HTR-8/SVneo (cell line): Measurements from ENCODE around the gene ANO4.
A peak's percentile ranks its signal among the peaks of the same experiment; 100 is the strongest.
"Not testable (repeated sequence)": the region's sequence is repeated elsewhere in the genome, so short reads cannot be mapped to it uniquely, and the experiment has no call there.

Source experiments
- DNase-seq: peaks from one replicate; pipeline ENCODE4 v3.0.0; 2011; ENCODE audit warnings: low spot score, mixed read lengths; ENCODE audit not compliant: insufficient read length
- FAIRE-seq: peaks from 2 replicates; lab custom pipeline; 2011; peaks lifted over from hg19 to GRCh38; lab: Jason Lieb, UNC

ANO4 gene

DNA sequence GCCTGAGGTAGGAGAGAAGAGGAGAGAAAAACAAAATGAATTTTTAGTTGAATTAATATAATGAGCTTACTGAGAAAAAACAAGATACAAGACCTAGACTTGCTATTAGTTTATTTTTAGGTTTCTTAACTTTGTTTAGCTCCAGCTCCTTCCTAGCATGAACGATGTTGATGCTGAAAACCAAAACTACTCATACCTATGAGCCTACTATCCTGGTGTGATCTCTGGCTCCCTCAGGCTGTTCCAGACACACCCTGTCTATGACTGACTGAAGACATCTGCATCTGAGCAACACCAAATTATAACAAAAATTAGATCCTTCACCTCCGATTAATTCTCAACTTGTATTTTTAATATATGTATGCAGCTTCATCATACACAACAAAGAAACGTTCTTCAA lies 225.1 kb downstream of the ANO4 start:
- FAIRE-seq (no peak), DNase-seq (no peak)

DNA sequence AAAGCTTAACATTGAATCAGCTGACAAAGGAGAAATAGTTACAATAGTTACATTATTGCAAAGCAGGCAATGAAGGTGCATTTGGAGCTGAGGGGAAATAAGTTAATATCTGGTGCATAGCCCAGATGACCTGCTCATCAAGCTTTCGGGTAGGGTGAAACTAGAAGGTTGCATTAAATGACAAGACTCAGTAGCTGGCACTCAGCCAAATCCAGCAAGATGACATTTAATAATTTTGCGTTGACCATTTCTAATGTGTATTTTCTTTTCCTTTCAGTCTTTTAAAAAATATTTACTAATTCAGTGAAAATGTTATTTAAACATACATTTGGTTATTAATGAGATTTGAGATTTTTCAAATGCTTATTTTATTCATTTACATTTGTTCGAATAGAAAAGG lies 226.9 kb downstream of the ANO4 start:
- DNase-seq = no peak
- no peak for FAIRE-seq

DNA sequence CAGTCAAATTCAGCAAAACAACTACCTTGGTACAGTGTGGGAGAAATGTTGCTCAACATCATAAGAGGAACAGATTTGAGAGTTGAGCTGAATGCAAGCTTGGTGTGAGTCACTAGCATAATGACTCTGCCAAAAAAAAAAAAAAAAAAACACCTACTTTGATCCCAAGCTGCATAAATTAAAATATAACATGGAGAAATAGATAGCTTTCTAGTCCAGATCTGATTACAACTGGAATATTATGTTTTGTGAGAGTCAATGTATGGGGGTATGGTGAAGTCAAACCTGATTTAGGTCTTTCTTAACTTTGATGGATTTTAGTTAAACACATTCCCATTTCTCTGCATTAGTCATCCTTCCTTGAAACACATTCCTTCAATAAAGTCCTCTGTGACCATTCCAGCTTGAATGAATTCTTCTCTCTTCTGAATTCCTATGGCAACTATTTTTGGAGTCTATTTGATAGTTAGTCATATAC lies 227.4 kb downstream of the ANO4 start:
- FAIRE-seq (no peak), DNase-seq (peak; percentile 54)

DNA sequence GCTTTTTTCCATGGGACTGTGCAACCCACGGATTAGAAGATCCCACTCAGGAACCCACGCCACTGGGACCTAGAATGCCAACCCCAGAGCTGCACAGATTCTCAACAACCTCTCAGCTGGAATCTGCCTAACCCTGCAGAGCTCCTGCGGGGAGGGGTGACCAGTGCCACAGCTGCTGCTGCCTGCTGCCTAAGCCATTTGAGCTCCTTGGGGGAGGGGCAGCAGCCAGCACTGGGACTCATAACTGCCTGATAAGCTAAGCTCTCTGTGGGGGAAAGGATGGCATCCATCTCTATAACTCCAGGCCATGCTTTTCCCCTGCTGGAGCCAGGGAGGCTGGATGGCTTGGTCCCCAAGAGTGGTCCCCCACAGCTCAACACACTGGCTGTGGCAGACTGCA lies 232.6 kb downstream of the ANO4 start:
- DNase-seq (no peak), FAIRE-seq (no peak)

DNA sequence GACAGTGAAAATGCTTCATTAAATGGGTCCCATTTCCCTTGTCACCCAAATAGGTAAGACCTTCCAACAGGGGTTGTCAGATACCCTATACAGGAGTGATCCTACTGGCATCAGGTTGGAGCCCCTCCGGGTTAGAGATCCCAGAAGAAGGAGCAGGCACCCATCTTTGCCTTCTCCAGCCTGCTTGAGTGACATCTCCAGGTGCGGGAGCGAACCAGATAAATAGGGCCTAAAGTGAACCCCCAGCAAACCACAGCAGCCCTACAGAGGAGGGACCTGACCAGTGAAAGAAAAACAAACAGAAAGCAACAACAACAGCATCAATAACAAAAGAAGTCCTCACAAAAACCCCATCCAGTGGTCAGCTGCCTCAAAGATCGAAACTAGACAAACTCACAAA lies 233.2 kb downstream of the ANO4 start:
- FAIRE-seq = no peak
- no peak for DNase-seq

DNA sequence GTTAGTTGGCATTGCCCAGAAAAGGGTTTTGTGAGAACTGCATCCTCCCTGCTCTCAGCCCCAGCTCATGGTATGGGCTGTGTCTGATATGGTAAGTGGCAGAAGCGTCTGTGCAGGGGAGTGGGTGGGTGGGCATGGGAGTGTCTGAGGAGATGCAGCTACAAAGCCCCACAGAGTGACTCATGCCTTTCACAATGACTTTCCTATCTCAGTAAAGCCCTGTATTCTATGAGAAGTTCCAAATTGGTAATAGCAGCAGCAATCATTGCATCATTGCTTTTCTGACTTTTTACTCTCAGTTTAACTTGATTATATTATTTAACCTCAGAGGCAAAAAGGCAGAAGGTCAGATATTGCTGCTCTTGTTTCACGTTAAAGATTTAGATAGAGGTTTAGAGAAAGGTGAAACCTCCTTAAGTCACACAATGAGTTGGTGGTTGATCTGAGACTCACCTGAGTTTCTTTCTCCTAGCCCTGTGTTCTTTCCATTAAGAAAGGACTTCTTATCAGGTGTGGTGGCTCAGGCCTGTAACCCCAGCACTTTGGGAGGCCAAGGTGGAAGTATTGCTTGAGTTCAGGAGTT lies 243.8 kb downstream of the ANO4 start:
- FAIRE-seq (no peak), DNase-seq (no peak)

DNA sequence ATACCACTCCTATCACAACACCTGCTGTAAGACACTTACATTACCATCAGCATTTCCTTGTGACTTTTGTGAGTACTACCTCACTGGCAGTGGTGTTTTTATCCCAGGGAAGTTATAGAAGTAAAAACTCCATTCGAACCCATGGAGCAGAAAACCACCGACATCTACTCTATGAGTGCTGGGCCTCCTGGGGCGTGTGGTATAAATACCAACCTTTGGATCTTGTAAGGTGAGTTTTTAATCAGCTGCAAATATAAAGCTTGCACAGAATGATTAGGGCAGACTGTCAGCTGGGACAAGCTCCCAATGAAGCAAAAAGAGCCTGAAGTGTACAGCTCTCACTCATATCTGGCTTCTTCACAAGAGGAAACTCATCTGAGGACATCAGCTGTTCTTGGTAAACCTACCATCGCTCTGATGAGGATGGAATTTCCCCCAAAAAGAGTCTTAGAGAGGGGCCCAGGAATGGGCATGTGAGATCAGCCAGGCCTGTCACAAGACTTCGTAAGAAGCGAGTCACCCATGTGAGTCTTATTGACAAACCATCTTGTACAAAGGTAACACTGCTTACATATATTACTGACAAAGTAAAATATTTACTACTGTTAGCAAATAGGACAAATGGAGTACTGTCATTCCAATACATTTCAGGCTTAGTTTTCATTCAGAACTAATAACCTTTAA lies 245.4 kb downstream of the ANO4 start:
- FAIRE-seq = no peak
- no peak for DNase-seq

DNA sequence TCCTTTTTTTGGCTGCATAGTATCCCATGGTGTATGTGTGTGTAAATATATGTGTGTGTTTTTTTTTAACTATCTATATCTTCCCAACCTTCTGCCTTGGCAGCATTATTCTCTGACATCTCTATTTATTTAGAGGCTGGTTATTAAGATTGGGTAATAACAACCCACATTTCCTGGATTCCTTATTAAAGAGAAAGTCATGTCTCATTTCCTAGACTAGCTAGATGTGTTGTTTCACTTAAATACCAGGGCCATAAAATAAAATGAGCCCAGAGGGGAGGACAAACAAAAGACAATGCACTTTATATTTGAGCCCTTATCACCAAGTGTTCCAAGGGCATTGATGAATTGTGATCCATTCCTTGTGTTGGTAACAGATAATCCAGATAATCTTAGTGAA lies 246.4 kb downstream of the ANO4 start:
- DNase-seq = no peak
- no peak for FAIRE-seq

DNA sequence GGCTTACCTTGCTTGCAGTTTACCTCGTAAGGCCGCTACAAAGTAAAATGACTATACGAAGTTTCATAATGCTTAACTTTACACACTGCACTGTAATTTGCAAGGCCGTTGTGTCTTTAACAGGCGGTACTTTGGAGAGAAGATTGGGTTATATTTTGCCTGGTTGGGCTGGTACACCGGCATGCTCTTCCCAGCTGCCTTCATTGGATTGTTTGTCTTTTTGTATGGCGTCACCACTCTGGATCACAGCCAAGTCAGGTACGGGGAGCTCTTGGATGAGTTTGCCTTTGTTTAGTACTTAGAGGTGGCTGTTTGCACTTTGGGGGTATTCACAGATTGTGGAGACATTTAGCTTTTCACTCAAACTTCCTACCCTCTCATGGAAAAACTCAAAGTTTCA lies 247.6 kb downstream of the ANO4 start:
- FAIRE-seq (no peak), DNase-seq (no peak)

DNA sequence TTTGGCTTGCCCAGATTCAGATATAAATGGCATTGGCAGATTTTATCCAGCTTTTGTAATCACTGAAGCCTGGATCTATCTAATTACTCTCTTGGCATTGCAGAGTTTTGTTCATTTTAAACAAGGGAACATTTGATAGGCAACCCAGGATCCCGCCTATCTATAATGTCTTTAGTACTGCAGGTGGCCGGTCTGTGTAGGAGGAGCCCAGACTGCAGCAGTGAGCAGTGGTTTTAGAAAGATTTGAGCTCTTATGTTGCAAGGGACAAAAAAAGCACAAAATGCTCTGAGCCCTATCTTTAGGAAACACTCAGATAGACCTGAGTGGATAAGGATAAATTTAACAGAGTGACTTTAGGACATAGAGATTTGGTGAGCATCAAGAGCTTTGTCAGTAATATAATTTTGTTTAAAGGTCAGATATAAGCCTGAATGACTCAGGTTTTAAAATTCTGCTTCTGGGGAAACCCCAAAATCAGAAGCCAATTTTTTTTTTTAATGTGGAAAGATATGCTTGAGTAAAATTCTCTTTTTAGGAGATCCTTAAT lies 250.0 kb downstream of the ANO4 start:
- FAIRE-seq = no peak
- DNase-seq = no peak

DNA sequence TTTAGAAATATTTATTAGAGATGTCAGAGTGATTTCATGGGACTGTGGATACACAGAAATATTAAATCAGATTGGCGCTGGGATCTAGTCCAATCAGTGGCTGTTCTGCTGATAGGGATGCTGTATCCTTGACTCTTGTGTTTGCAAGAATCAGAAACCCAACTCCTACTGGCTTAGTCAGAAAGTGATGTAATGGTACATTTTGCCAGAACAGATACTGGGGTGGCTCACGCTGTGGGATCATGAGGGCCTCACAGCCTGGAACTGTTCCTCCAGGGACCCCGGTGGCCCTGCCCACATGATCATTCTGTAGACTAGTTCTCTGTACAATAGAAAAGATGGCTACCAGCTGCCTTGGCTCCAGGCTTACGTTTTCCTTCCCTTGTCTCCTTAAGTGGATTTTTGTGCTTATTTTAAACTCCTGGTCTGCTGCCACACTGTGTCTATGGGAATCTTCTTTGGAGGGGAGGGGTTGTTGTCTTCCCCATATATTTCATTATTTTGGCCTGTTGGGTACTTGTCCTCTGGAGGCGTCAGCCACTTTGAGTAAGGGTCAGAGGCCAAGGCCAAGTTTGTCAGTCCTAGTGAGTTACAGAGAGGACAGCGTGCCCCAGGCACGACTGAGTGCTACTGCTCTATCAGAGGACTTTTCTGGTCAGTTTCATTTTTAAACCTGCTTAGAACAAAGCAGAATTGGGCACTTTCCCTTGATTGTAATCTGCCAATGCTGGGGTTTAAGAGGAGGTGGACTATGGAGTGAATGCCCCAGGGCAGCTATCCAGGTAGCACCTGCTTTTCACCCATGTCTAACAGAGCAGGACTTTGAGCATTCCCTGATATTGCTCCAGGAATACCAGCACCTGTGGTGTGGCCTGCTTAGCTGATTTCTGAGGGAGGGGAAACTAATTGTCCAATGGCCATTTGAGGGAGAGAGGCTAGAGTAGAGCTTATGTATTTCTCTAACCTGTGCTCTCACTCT lies 251.2 kb downstream of the ANO4 start:
- DNase-seq = no peak
- peak; percentile 13 for FAIRE-seq

DNA sequence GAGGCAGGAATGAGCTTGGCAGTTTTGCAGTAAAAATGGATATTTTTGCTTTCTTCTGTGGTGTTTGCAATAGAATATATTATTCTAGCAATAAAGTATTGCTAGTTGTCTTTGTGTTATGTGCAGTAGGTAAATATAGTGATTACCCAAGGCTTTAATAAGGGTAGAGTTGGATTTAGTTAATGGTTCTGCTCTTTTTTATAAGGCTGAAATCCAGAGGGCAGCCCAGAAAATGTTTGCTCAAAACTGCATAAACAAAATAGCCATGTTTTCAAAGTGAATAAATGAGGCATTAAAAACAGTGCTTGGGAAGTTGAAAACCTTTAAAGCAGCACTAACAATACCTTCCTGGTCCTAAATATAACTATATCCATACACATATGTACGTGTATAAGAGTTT lies 253.1 kb downstream of the ANO4 start:
- DNase-seq = no peak
- FAIRE-seq = no peak

DNA sequence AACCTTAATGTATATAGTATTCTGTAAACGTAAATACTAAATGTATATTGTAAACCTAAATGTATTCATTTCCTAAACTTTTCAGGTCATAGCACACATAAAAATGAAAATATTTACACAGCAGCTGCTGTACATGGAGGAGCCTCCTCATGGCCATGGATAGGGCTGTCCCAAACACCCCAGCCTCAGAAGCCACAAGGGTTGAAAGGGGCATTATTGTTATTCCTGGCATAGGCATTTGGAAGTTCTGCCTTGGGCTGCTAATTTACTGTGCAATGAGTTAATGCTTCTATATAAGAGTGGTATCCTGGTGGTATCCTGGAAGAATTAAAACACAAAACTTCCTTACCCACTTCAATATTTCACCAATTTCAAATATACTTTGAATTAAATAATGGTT lies 256.1 kb downstream of the ANO4 start:
- FAIRE-seq = no peak

DNA sequence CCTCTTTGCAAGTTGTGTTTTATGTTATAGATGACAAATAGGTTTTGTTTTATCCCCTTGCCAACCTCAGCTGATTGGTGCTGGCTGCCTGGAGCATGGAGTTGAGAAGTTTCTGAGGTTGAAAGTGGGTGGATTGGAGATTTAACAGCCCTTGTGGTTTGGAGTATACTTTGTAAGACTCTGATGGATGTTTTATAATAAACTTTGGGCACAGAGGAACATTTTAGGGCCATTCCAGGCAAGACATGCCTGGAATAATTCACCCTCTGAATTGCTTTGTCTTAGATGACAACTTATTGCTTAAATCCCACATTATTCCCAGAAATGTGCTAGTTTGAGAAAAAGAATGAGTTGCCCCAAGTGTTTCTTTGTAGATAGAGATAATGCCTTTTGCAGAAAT lies 256.6 kb downstream of the ANO4 start:
- FAIRE-seq (no peak), DNase-seq (no peak)

More for the DNA sequence above, 256.1 kb downstream of the ANO4 start:
- no peak for DNase-seq

DNA sequence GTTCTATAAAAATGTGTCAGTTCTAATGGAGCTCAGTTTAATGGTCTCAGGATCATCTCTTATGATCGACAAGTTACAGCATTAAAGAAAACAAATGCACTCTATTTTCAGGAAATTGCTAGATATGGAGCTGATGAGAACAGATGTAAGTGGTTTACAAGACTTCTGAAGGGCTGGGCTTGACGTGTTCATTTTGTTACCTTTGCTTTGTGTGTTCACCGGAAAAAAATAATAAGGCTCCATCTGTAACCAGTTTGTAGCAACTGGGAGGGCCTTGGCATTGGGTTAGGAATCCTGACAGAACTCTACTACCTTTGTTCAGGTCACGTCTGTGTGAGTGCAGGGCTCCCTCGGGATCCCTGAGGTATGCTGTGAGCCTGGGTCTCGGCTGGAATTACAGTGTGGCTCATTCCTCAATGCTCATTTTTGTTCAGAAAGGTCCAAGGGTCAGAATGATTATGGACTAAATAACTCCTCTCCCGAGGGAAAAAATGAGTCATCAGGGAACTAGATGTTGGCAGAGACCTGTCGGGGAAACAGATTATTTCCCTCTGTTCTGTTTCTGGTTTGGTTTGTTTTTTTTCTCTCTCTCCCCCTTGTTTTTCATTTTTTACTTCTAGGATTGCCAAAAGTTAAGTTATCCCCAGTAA lies 257.4 kb downstream of the ANO4 start:
- peak; percentile 62 for DNase-seq

DNA sequence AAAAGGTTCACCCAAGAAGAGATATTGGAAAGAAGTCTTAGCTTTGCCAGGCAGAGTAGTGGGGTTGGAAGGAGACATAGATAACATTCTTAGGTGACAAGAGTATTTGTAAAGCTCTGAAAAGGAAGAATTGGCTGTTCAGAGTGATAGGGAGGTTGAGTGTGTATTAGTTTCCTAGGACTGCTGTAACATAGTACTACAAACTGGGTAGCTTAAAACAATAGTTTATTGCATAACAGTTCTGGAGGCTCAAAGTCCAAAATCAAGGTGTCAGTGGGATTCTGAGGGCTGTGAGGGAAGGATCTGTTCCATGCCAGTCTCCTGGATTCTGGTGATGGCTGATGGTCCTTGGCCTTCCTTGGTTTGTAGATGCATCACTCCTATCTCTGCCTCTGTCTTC lies 258.6 kb downstream of the ANO4 start:
- FAIRE-seq (no peak), DNase-seq (no peak)

More for the DNA sequence above, 257.4 kb downstream of the ANO4 start:
- no peak for FAIRE-seq

DNA sequence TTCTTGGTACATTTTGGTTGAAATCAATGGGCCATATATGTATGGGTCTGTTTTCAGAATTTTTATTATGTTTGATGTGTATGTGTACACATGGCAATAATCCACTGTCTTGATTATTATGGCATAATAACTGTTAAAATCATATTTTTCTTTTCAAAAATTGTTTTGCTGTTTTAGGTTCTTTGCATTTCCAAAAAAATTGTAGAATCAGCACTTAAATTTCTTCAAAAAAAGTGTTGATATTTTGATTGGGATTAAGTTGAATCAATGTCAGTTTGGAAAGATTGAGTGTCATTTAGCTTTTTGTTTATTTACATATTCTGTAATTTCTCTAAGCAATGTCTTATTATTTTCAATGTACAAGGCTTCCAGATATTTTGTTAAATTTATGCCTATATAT lies 261.4 kb downstream of the ANO4 start:
- FAIRE-seq (no peak), DNase-seq (no peak)

DNA sequence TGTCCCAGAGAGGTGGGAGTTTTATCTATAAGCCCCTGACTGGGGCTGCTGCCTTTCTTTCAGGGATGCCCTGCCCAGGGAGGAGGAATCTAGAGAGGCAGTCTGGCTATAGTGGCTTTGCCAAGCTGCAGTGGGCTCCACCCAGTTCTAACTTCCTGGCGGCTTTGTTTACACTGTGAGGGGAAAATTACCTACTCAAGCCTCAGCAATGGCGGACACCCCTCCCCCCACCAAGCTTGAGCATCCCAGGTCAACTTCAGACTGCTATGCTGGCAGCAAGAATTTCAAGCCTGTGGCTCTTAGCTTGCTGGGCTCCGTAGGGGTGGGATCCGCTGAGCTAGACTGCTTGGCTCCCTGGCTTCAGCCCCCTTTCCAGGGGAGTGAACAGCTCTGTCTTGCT lies 267.9 kb downstream of the ANO4 start:
- DNase-seq, FAIRE-seq: not testable (repeated sequence)

DNA sequence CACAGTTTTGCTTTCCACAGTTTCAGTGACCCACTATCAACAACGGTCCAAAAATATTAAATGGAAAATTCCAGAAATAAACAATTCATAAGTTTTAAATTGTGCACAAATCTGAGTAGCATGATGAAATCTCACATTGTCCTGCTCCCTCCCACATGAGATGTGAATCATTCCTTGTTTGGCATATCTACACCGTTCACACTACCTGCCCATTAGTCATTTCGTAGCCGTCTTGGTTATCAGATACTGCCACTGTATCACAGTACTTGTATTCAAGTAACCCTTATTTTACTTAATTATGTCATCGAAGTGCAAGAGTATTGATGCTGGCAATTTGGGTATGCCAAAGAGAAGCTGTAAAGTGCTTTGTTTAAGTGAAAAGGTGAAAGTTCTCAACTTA lies 270.1 kb downstream of the ANO4 start:
- no peak for FAIRE-seq

DNA sequence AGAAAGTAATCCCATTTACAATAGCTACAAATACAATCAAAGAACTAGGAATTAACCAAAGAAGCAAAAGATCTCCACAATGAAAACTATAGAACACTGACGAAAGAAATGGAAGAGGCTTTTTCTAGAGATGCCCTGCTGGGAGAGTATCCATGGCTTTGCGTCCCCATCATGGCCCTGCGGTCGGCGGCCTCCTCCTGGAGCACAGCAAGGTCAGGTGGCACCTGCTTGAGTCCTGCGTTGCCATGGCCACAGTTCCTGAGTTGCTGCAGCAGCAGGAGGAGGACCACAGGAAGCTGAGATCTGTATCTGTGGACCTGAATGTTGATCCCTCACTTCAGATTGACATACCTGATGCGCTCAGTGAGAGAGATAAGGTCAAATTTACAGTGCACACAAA lies 271.9 kb downstream of the ANO4 start:
- DNase-seq (no peak), FAIRE-seq (no peak)

More for the DNA sequence above, 270.1 kb downstream of the ANO4 start:
- no peak for DNase-seq
